SJSA1 (cell line): ENCODE results near the gene DNAJA2. TPM values are rescaled to one million over a fixed set of nuclear protein-coding genes. Genes with fewer than 3 reads are reported as not detected.
"Not testable (repeated sequence)": the region's sequence is repeated elsewhere in the genome, so short reads cannot be mapped to it uniquely, and the experiment has no call there.

Source experiments
- DNase-seq, 2 experiments: peaks; one replicate each; pipeline ENCODE4 v3.0.0-alpha.2; 2015 to 2020; ENCODE audit warnings: low spot score in 2 of 2, low read depth in 1 of 2
- H3K27ac ChIP-seq: fragments of 250-450 bp; sonication (Bioruptor Pico); 2 replicates; pipeline ENCODE4 v1.5.1; 2020; ENCODE audit warnings: mild to moderate bottlenecking, moderate library complexity
- H3K27me3 ChIP-seq: fragments of 250-450 bp; sonication (Bioruptor Pico); replicated peaks from 2 replicates; pipeline ENCODE4 v1.5.1; 2020; ENCODE audit warnings: mild to moderate bottlenecking, moderate library complexity
- H3K36me3 ChIP-seq: fragments of 250-450 bp; sonication (Bioruptor Pico); 2 replicates; pipeline ENCODE4 v1.5.1; 2020; ENCODE audit warnings: mild to moderate bottlenecking
- H3K4me1 ChIP-seq: fragments of 250-450 bp; sonication (Bioruptor Pico); replicated peaks from 2 replicates; pipeline ENCODE4 v1.6.1; 2021; ENCODE audit warnings: mild to moderate bottlenecking
- H3K4me3 ChIP-seq: fragments of 250-450 bp; sonication (Bioruptor Pico); 2 replicates; pipeline ENCODE4 v1.5.1; 2020; ENCODE audit warnings: mild to moderate bottlenecking
- H3K9me3 ChIP-seq: fragments of 250-450 bp; sonication (Bioruptor Pico); replicated peaks from 2 replicates; pipeline ENCODE4 v1.5.1; 2020; ENCODE audit warnings: mild to moderate bottlenecking
- total RNA-seq: library from RNA; depleted of rRNA; stranded (reverse); fragments of >200 nt; shearing (Covaris generic); gene quantifications from 2 replicates; pipeline ENCODE4 v1.2.3, GENCODE V29; 2014; rRNA removed

Gene DNAJA2
- total RNA-seq, result 86.8 and 91.1 TPM in 2 replicates

- DNase-seq, result peak; percentile 90 to 91
Measured at GRCh38 chr16:46973207-46973995, at the start of gene DNAJA2. DNAJA2 (minus strand) TSS chr16:46973674; CDS start chr16:46973572, 102 bp downstream.

DNA sequence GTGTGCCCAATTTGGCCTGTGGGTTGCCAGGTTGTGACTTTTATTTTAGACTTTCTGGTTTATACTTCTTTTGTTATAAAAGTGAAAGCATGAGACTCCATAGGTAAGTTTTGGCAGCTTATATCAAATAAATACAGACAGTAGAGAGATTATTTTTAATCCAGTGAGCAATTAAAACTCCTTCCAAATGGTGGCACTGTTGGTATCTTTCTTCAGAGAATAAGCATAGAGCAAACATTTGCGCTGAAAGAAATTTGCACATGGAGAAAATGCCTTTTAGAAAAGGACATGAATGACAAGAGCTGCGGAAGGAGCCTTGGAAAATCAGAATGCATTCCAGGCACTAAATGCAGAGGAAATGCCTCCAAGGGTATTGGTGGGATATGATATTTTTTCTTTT lies 46.1 kb upstream of the DNAJA2 start:
- Histone ChIP-seq H3K4me1 (no peaks in the 10 kb centered on the region), H3K27me3 (no peaks in the 10 kb centered on the region; the same call in 1 of the 2 replicates), H3K9me3 (no peaks in the 10 kb centered on the region), H3K27ac (no peak overlapping the region), H3K36me3 (no peaks in the 10 kb centered on the region), H3K4me3 (no peak overlapping the region)
- no peak for DNase-seq

More at GRCh38 chr16:46973207-46973995, at the start of gene DNAJA2:
- H3K4me3 ChIP-seq, result peak within 1 kb of the TSS; percentile 96
- H3K27me3 ChIP-seq, result 0 out of 2 replicates have a peak, but pooled peaks cover 3% of the 10 kb centered on the region
- peak within 1 kb of the TSS; percentile 79 for H3K27ac ChIP-seq
- H3K9me3 ChIP-seq, result no peaks in the 10 kb centered on the region
- H3K4me1 ChIP-seq, result peaks cover 16% of the 10 kb centered on the region; the same call in 1 of the 2 replicates
- H3K36me3 ChIP-seq, result peaks cover 46% of the 10 kb centered on the region

DNA sequence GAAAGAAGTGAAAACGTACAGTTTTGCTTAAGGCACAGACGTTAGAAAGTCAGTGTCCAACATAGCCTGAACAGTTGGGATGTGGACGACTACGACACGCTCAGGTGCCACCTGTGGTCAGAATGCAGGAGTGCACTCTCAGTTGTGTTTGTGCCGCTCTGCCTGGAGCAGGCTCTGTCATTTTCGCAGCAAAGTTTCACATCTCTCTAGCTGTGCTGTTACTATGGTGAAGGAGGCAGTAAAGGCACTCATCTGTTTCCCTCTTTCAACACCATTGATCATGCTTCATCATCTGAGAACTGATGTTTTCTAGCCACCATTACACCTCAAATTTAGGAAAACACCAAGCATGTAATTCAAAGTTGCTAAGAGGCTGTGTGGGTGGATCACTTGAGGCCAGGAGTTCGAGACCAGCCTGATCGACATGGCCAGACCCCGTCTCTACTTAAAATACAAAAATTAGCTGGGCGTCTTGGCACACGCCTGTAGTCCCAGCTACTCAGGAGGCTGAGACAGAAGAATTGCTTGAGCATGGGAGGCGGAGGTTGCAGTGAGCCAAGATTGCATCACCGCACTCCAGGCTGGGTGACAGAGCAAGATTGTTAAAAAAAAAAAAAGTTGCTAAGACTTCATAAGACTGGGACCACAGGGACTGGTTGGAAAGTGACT lies 44.9 kb upstream of the DNAJA2 start:
- no peaks in the 10 kb centered on the region; the same call in 1 of the 2 replicates for H3K27me3 ChIP-seq
- no peaks in the 10 kb centered on the region for H3K36me3 ChIP-seq
- no peak overlapping the region for H3K27ac ChIP-seq
- H3K4me1 ChIP-seq, result no peaks in the 10 kb centered on the region
- no peak for DNase-seq
- no peak overlapping the region for H3K4me3 ChIP-seq
- no peaks in the 10 kb centered on the region for H3K9me3 ChIP-seq

DNA sequence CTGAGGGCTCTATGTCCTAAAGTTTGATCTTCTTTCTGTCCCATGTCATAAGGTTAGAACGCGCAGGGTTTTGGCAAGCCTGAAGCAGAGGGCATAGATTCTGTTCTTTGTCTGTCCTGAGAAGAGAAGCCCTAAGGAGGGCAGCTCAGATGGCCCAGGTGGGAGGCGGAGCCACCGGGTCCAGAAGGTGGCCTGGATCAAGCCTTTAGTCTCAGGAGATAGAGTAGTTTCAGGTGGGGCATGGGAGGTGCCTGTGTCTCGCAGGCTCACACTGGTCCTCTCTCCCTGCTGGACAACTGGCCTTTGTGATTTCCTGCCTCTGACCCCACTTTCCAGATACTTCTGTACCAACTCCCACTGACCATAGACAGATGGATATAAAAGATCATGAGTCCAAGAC lies 44.2 kb upstream of the DNAJA2 start:
- Histone ChIP-seq H3K27me3 (no peaks in the 10 kb centered on the region; the same call in 1 of the 2 replicates), H3K27ac (no peak overlapping the region), H3K36me3 (no peaks in the 10 kb centered on the region), H3K9me3 (no peaks in the 10 kb centered on the region), H3K4me3 (no peak overlapping the region), H3K4me1 (no peaks in the 10 kb centered on the region)
- no peak for DNase-seq

DNA sequence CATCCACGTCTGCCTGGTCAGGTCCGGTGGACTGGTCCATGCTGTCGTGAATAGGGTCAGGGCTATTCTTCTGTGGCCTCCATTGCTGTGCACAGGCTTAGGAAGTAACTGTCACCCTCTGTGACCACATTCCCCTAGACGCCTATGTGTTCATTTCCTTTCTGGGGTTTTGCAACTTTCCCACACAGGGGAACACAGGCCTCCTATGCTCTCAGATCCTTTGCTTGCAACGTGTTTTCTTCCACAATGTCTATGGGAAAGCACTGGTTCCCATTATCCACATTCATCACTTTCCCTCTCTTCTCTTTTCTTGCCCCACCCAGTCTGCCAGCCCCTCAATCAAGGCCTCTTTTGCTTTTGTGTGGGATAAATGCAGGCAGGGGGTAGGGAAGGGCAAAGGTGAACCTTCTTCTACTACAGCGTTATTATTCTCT lies 43.2 kb upstream of the DNAJA2 start:
- H3K4me3 ChIP-seq, result no peak overlapping the region
- H3K9me3 ChIP-seq, result no peaks in the 10 kb centered on the region
- H3K27ac ChIP-seq, result no peak overlapping the region
- H3K36me3 ChIP-seq, result no peaks in the 10 kb centered on the region
- DNase-seq, result no peak
- H3K4me1 ChIP-seq, result no peaks in the 10 kb centered on the region
- no peaks in the 10 kb centered on the region; the same call in 1 of the 2 replicates for H3K27me3 ChIP-seq

DNA sequence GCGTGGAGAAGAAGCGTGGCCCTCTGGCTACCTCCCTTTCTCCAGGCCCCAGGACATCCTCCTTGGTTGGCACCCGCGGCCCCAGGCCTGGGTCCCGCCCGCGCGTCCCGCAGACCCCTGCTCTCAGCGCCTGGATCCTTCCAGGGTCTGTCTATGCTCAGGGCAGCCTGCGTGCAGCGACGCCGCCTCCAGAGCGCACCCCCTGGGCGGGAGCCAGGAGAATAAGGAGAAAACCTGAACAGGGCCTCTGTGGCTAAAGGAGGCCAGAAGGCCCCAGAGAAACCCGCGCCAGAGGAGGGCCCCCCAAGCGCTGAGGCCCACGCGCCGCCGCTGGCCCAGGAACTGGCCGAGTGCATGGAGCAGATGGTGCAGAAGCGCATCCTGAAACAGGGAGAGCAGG lies 40.4 kb upstream of the DNAJA2 start:
- H3K4me3 ChIP-seq, result no peak overlapping the region
- no peaks in the 10 kb centered on the region for H3K9me3 ChIP-seq
- no peak for DNase-seq
- H3K4me1 ChIP-seq, result no peaks in the 10 kb centered on the region
- H3K27ac ChIP-seq, result no peak overlapping the region
- H3K27me3 ChIP-seq, result no peaks in the 10 kb centered on the region; the same call in 1 of the 2 replicates
- no peaks in the 10 kb centered on the region for H3K36me3 ChIP-seq

- no peaks in the 10 kb centered on the region; the same call in 1 of the 2 replicates for H3K27me3 ChIP-seq
- DNase-seq, result no peak
- no peaks in the 10 kb centered on the region for H3K9me3 ChIP-seq
- H3K4me1 ChIP-seq, result no peaks in the 10 kb centered on the region
- H3K27ac ChIP-seq, result no peak overlapping the region
- H3K36me3 ChIP-seq, result no peaks in the 10 kb centered on the region
- H3K4me3 ChIP-seq, result no peak overlapping the region
Measured at GRCh38 chr16:47013172-47013571, 39.7 kb upstream of the DNAJA2 start.

DNA sequence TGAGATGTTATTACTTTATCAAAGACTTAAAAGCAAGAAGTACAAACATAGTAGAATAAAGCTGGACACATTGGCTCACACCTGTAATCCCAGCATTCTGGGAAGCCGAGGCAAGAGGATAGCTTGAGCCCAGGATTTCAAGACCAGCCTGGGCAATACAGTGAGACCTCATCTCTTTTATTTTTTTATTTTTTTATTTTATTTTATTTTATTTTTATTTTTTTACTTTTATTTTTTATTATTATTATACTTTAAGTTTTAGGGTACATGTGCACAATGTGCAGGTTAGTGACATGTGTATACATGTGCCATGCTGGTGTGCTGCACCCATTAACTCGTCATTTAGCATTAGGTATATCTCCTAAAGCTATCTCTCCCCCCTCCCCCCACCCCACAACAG lies 37.3 kb upstream of the DNAJA2 start:
- not testable (repeated sequence) for DNase-seq, H3K4me1 ChIP-seq, H3K27me3 ChIP-seq, H3K36me3 ChIP-seq, H3K4me3 ChIP-seq, H3K27ac ChIP-seq, H3K9me3 ChIP-seq

DNA sequence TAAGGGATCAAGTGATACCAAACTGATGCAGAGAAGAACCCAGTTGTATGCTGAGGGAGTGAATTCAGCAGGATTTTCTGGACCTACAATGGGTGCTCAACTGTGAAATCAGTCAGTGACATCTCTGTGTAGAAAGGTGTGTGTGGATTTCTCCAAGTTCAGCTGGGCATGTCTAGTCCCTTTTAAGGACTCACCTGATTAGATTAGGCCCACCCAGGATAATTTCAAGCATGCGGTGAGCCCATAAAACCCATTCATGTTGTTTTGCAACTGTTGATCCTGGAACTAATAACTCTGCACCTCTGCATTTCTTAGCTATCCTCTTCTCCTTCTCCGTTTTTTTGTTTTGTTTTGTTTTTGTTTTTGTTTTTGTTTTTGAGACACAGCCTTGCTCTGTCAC lies 35.1 kb upstream of the DNAJA2 start:
- H3K27ac ChIP-seq, result no peak overlapping the region
- H3K27me3 ChIP-seq, result no peaks in the 10 kb centered on the region
- no peak overlapping the region for H3K4me3 ChIP-seq
- no peaks in the 10 kb centered on the region for H3K36me3 ChIP-seq
- no peaks in the 10 kb centered on the region for H3K4me1 ChIP-seq
- no peak for DNase-seq
- H3K9me3 ChIP-seq, result no peaks in the 10 kb centered on the region

- H3K27me3 ChIP-seq, result no peaks in the 10 kb centered on the region
- no peak overlapping the region for H3K4me3 ChIP-seq
- no peak overlapping the region for H3K27ac ChIP-seq
- H3K36me3 ChIP-seq, result no peaks in the 10 kb centered on the region
- H3K4me1 ChIP-seq, result no peaks in the 10 kb centered on the region
- H3K9me3 ChIP-seq, result no peaks in the 10 kb centered on the region
- DNase-seq, result no peak
Measured at GRCh38 chr16:47008174-47008573, 34.7 kb upstream of the DNAJA2 start.

GRCh38 chr16:47004652-47005051 lies 31.2 kb upstream of the DNAJA2 start:
- H3K4me3 ChIP-seq, result no peak overlapping the region
- DNase-seq, result no peak
- H3K9me3 ChIP-seq, result no peaks in the 10 kb centered on the region
- H3K4me1 ChIP-seq, result no peaks in the 10 kb centered on the region
- H3K36me3 ChIP-seq, result no peaks in the 10 kb centered on the region
- H3K27ac ChIP-seq, result no peak overlapping the region
- H3K27me3 ChIP-seq, result no peaks in the 10 kb centered on the region

DNA sequence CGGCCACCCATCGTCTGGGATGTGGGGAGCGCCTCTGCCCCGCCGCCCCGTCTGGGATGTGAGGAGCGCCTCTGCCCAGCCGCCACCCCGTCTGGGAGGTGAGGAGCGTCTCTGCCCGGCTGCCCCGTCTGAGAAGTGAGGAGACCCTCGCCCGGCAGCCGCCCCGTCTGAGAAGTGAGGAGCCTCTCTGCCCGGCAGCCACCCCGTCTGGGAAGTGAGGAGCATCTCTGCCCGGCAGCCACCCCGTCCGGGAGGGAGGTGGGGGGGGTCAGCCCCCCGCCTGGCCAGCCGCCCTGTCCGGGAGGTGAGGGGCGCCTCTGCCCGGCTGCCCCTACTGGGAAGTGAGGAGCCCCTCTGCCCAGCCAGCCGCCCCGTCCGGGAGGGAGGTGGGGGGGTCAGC lies 26.6 kb upstream of the DNAJA2 start:
- H3K27ac ChIP-seq, H3K4me1 ChIP-seq, H3K36me3 ChIP-seq, DNase-seq, H3K9me3 ChIP-seq, H3K4me3 ChIP-seq, H3K27me3 ChIP-seq: not testable (repeated sequence)

GRCh38 chr16:46997844-46998243 lies 24.4 kb upstream of the DNAJA2 start:
- Histone ChIP-seq H3K36me3 (no peaks in the 10 kb centered on the region), H3K27me3 (no peaks in the 10 kb centered on the region; the same call in 1 of the 2 replicates), H3K4me1 (no peaks in the 10 kb centered on the region), H3K4me3 (no peak overlapping the region), H3K9me3 (0 out of 2 replicates have a peak, but pooled peaks cover 2% of the 10 kb centered on the region), H3K27ac (no peak overlapping the region)
- DNase-seq, result no peak

- H3K27ac ChIP-seq, result no peak overlapping the region
- no peak overlapping the region for H3K4me3 ChIP-seq
- DNase-seq, result no peak
- H3K9me3 ChIP-seq, result 0 out of 2 replicates have a peak, but pooled peaks cover 2% of the 10 kb centered on the region
- no peaks in the 10 kb centered on the region for H3K36me3 ChIP-seq
- H3K4me1 ChIP-seq, result no peaks in the 10 kb centered on the region
- no peaks in the 10 kb centered on the region; the same call in 1 of the 2 replicates for H3K27me3 ChIP-seq
Measured at GRCh38 chr16:46996952-46997458, 23.5 kb upstream of the DNAJA2 start.
